GM10248 (cell line): Measurements from ENCODE around the gene SLIT1.

Experiments used
- CTCF ChIA-PET: fragments of 300-600 bp; sonication (Branson Sonifier 250); formaldehyde crosslinking; extraction: SDS; loops from one replicate; lab custom pipeline; 2021; ENCODE audit warnings: antibody characterized with exemption; lab: Yijun Ruan, JAX
- POLR2A ChIA-PET: fragments of 350-650 bp; sonication (Branson Sonifier 250); formaldehyde crosslinking; extraction: SDS; loops from one replicate; lab custom pipeline; 2020; ENCODE audit warnings: antibody characterized with exemption; lab: Yijun Ruan, JAX
- DNase-seq: peaks from one replicate; pipeline ENCODE4 v3.0.0; 2012; ENCODE audit errors: extremely low spot score
- CTCF ChIP-seq: IDR thresholded peaks from 2 replicates; pipeline ENCODE4 v1.5.1; 2012; ENCODE audit warnings: mild to moderate bottlenecking, low read depth; ENCODE audit errors: extremely low read depth, missing control alignments, control extremely low read depth

SLIT1 gene

GRCh38 chr10:97011397-97011796 lies 174.4 kb downstream of the SLIT1 start:
- POLR2A ChIA-PET: no interaction called here
- no peak for TF ChIP-seq CTCF
- CTCF ChIA-PET: interaction anchor here (0.9 to 3.7 kb wide), 4 partner anchors 14 to 199 kb away, joined by 3 to 22 read pairs (median 4); no protein-coding TSS in a partner anchor
- DNase-seq: no peak

GRCh38 chr10:97010695-97011206 lies 175.0 kb downstream of the SLIT1 start:
- no peak for DNase-seq
- ChIA-PET POLR2A (no interaction called here), CTCF (interaction anchor here (0.8 to 3.7 kb wide), 4 partner anchors 10 to 200 kb away, joined by 3 to 22 read pairs (median 4); no protein-coding TSS in a partner anchor)
- TF ChIP-seq CTCF: no peak

DNA sequence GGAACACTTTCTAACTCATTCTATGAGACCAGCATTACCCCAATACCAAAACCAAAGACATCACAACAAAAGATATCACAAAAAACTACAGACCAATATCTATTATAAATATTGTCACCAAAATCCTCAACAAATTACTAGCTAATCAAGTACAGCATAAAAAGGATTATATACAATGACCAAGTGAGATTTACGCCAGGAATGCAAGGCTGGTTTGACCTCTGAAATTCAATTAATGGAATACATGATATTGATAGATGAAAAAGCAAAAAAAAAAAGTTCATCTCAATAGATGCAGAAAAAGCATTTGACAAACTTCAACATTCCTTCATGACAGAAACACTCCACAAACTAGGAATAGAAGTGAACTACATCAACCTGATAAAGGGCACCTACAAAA lies 178.3 kb downstream of the SLIT1 start:
- CTCF ChIA-PET: no interaction called here
- POLR2A ChIA-PET: no interaction called here
- DNase-seq: no peak
- TF ChIP-seq CTCF: no peak

GRCh38 chr10:97006364-97006763 lies 179.4 kb downstream of the SLIT1 start:
- no peak for TF ChIP-seq CTCF
- no peak for DNase-seq
- CTCF ChIA-PET: interaction anchor here (3.7 kb wide), 1 partner anchor 19 kb away, joined by 16 read pairs; no protein-coding TSS in a partner anchor
- POLR2A ChIA-PET: no interaction called here

GRCh38 chr10:97005349-97005748 lies 180.4 kb downstream of the SLIT1 start:
- ChIA-PET POLR2A (no interaction called here), CTCF (interaction anchor here (1.4 to 3.7 kb wide), 3 partner anchors 10 to 20 kb away, joined by 3 to 16 read pairs (median 6); no protein-coding TSS in a partner anchor)
- no peak for TF ChIP-seq CTCF
- no peak for DNase-seq

DNA sequence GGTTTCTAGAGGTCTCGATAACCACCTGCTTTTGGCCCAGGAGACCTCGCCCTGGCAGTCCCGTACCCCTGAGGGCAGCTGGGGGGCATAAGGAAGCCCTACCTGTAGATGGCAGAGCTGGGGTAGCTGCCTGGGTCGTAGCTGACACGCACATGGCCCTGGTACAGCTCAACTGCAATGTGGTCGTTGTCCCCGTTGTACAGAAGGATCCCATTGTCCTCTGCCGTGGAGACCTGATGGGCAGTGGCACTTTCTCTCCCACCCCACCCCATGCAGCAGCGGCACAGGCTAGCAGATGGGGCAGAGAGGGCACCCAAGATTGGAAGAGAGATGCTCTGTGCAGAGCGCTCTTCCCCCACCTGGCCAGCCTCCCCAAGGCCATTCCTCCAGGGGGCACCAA lies 181.2 kb downstream of the SLIT1 start:
- ChIA-PET CTCF (interaction anchor here (1.4 to 3.7 kb wide), 5 partner anchors 9 to 25 kb away, joined by 3 to 16 read pairs (median 6); no protein-coding TSS in a partner anchor), POLR2A (interaction anchor here (0.6 kb wide), 1 partner anchor 107 kb away, joined by 3 read pairs; no protein-coding TSS in a partner anchor)
- no peak for TF ChIP-seq CTCF
- no peak for DNase-seq
